ENCODE results near the gene SSBP4. TPM values are rescaled to one million over a fixed set of nuclear protein-coding genes. Genes with fewer than 3 reads are reported as not detected.

The SSBP4 gene
- polyA plus RNA-seq, 1 of the 3 experiments (the other 2 are of a cell fraction) = 24.9 TPM

DNA sequence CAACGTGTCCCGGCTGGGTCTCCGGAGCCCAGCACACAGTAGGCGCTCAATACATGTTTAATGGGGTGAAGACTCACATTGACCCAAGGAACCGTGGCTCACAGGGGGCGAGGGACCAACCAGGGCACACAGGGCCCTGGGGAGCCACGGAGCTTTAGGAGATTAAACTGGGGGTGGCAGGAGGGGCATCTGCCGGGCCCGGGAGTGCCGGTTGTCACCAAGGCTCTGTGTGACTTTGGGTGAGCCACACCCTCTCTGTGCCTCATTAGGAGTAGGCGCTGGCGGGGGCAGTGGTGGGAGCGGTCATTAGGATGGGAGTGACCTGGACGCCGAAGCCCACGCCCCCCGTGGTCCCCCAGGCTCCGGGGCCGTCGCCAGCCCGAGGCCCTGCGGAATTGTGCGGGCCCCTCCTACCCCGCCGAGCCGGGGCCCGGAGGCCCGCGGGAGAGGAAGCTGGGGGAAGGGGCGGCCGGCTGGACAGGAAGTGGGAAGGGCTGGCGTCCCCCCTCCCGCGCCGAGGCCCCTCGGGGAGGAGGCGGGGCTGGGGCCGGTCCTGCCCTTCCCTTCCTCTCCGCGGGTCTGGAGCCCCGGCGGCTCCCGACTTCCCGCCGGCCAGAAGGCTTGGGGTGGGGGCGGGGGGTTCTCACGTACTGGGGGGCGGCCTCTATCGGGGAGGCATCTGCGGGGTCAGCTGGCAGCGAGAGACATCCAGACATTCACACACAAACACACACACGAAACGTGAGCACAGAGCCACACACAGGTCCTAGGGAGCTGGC is 1.8 kb upstream of the SSBP4 start:
- CTCF ChIA-PET = interaction anchor here (0.9 to 12.1 kb wide), 9 partner anchors 15 to 137 kb away, joined by 3 to 217 read pairs (median 5); partner anchors contain the start of genes GDF15, JUND and LSM4
- Histone ChIP-seq H3K79me2 (ENCODE audit: insufficient read depth) (peaks cover 33% of the 10 kb centered on the region), H3K9ac (peak overlapping the region; percentile 79), H3K36me3 (replicated peaks in 1 of 2; ENCODE audit: control insufficient read depth in 1 of 2, insufficient read depth in 2 of 2, low read length in 1 of 2) (peaks cover 0 to under 1% of the 10 kb centered on the region in 2 experiments), H2AFZ (ENCODE audit: low read depth) (peak overlapping the region; percentile 49; the same call in 1 of the 2 replicates), H3F3A (replicated peaks; ENCODE audit: insufficient read depth) (peaks cover 22% of the 10 kb centered on the region), H3K4me3 (ENCODE audit: low read depth in 2 of 2, low read length in 1 of 2) (peak overlapping the region; percentile 45 to 50), H3K27ac (ENCODE audit: low read depth in 2 of 2, low read length in 1 of 2) (peak overlapping the region; percentile 89 to 93), H3K4me2 (peak overlapping the region; percentile 84), H3K9me2 (no peaks in the 10 kb centered on the region), H3K9me3 (no peaks in the 10 kb centered on the region), H3K27me3 (ENCODE audit: insufficient read depth) (no peaks in the 10 kb centered on the region), H3K4me1 (ENCODE audit: control insufficient read depth in 1 of 2, insufficient read depth in 2 of 2, low read depth in 1 of 2, low read length in 1 of 2) (peaks cover 44 to 53% of the 10 kb centered on the region in 2 experiments; a peak in 3 of 4 replicates), H4K20me1 (ENCODE audit: insufficient read depth) (peaks cover 18% of the 10 kb centered on the region; the same call in 1 of the 2 replicates)
- peak; percentile 91 for DNase-seq
- 7% methylated on average over 9 of the region's 53 CpGs for WGBS (ENCODE audit: low lambda C conversion rate)
- POLR2A ChIA-PET = interaction anchor here (0.9 to 1.9 kb wide), 7 partner anchors 11 to 212 kb away, joined by 3 to 6 read pairs (median 3); no protein-coding TSS in a partner anchor
- no peak for TF ChIP-seq TCF12 (IDR thresholded peaks at IDR 0.05)
- TF ChIP-seq TAF1 (IDR thresholded peaks at IDR 0.05; ENCODE audit: borderline replicate concordance, low read depth, low read length) = peak; percentile 42; the same call in 1 of the 2 replicates
- TF ChIP-seq, protein P1, sequence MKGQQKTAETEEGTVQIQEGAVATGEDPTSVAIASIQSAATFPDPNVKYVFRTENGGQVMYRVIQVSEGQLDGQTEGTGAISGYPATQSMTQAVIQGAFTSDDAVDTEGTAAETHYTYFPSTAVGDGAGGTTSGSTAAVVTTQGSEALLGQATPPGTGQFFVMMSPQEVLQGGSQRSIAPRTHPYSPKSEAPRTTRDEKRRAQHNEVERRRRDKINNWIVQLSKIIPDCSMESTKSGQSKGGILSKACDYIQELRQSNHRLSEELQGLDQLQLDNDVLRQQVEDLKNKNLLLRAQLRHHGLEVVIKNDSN (IDR thresholded peaks at IDR 0.05; ENCODE audit: borderline replicate concordance, low read depth) = no peak
- peak in 1 of 2 experiments; percentile 45; a peak in 1 of 4 replicates for TF ChIP-seq EP300 (IDR thresholded peaks at IDR 0.05; ENCODE audit: borderline replicate concordance in 1 of 2, low read depth in 1 of 2, low read length in 1 of 2)
- no peak for TF ChIP-seq EZH2phosphoT487 (IDR thresholded peaks at IDR 0.05; ENCODE audit: borderline replicate concordance, low read depth)
- no peak for TF ChIP-seq RCOR1 (IDR thresholded peaks at IDR 0.05; ENCODE audit: low read length)
- TF ChIP-seq NRF1 (IDR thresholded peaks at IDR 0.05; ENCODE audit: low read depth, low read length) = no peak
- TF ChIP-seq RAD21 (IDR thresholded peaks at IDR 0.05; ENCODE audit: low read length) = no peak
- TF ChIP-seq CHD2 (IDR thresholded peaks at IDR 0.05; ENCODE audit: low read length, partially characterized antibody) = peak; percentile 32
- no peak for TF ChIP-seq FOXM1 (IDR thresholded peaks at IDR 0.05; ENCODE audit: low read depth)
- no peak for TF ChIP-seq TEAD4 (IDR thresholded peaks at IDR 0.05; ENCODE audit: borderline replicate concordance, insufficient read depth)
- TF ChIP-seq FOSL2 (IDR thresholded peaks at IDR 0.05; ENCODE audit: borderline replicate concordance, low read depth) = no peak
- TF ChIP-seq, protein P2, sequence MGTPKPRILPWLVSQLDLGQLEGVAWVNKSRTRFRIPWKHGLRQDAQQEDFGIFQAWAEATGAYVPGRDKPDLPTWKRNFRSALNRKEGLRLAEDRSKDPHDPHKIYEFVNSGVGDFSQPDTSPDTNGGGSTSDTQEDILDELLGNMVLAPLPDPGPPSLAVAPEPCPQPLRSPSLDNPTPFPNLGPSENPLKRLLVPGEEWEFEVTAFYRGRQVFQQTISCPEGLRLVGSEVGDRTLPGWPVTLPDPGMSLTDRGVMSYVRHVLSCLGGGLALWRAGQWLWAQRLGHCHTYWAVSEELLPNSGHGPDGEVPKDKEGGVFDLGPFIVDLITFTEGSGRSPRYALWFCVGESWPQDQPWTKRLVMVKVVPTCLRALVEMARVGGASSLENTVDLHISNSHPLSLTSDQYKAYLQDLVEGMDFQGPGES (IDR thresholded peaks at IDR 0.05; ENCODE audit: low read depth, low read length) = no peak
- TF ChIP-seq RXRA (IDR thresholded peaks at IDR 0.05; ENCODE audit: borderline replicate concordance, low read depth) = no peak
- TF ChIP-seq, protein P3, sequence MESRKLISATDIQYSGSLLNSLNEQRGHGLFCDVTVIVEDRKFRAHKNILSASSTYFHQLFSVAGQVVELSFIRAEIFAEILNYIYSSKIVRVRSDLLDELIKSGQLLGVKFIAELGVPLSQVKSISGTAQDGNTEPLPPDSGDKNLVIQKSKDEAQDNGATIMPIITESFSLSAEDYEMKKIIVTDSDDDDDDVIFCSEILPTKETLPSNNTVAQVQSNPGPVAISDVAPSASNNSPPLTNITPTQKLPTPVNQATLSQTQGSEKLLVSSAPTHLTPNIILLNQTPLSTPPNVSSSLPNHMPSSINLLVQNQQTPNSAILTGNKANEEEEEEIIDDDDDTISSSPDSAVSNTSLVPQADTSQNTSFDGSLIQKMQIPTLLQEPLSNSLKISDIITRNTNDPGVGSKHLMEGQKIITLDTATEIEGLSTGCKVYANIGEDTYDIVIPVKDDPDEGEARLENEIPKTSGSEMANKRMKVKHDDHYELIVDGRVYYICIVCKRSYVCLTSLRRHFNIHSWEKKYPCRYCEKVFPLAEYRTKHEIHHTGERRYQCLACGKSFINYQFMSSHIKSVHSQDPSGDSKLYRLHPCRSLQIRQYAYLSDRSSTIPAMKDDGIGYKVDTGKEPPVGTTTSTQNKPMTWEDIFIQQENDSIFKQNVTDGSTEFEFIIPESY (IDR thresholded peaks at IDR 0.05; ENCODE audit: borderline replicate concordance, low read depth) = no peak
- TF ChIP-seq, protein P4, sequence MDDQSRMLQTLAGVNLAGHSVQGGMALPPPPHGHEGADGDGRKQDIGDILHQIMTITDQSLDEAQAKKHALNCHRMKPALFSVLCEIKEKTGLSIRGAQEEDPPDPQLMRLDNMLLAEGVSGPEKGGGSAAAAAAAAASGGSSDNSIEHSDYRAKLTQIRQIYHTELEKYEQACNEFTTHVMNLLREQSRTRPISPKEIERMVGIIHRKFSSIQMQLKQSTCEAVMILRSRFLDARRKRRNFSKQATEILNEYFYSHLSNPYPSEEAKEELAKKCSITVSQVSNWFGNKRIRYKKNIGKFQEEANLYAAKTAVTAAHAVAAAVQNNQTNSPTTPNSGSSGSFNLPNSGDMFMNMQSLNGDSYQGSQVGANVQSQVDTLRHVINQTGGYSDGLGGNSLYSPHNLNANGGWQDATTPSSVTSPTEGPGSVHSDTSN (IDR thresholded peaks at IDR 0.05) = no peak
- peak; percentile 35; the same call in 1 of the 2 replicates for TF ChIP-seq POLR2AphosphoS5 (IDR thresholded peaks at IDR 0.05; ENCODE audit: low read depth, low read length)
- no peak for TF ChIP-seq FOXJ3 (CRISPR knock-in tag; IDR thresholded peaks at IDR 0.05)
- TF ChIP-seq SIN3A (IDR thresholded peaks at IDR 0.05; ENCODE audit: borderline replicate concordance, low read depth, low read length) = 0 out of 2 replicates have a peak, but pooled peaks have one; percentile 10
- TF ChIP-seq YY1 (IDR thresholded peaks at IDR 0.05; ENCODE audit: low read depth) = no peak
- TF ChIP-seq GATA2 (CRISPR knock-in tag; IDR thresholded peaks at IDR 0.05) = no peak
- TF ChIP-seq SMC3 (IDR thresholded peaks at IDR 0.05; ENCODE audit: low read depth, low read length) = no peak
- no peak for TF ChIP-seq JUND (IDR thresholded peaks at IDR 0.05)
- no peak; the same call in 1 of the 2 replicates for TF ChIP-seq MXI1 (IDR thresholded peaks at IDR 0.05; ENCODE audit: low read depth, low read length)
- TF ChIP-seq, protein P5, sequence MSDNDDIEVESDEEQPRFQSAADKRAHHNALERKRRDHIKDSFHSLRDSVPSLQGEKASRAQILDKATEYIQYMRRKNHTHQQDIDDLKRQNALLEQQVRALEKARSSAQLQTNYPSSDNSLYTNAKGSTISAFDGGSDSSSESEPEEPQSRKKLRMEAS (IDR thresholded peaks at IDR 0.05; ENCODE audit: low read depth) = 0 out of 2 replicates have a peak, but pooled peaks have one; percentile 15
- TF ChIP-seq, protein P6, sequence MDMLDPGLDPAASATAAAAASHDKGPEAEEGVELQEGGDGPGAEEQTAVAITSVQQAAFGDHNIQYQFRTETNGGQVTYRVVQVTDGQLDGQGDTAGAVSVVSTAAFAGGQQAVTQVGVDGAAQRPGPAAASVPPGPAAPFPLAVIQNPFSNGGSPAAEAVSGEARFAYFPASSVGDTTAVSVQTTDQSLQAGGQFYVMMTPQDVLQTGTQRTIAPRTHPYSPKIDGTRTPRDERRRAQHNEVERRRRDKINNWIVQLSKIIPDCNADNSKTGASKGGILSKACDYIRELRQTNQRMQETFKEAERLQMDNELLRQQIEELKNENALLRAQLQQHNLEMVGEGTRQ (IDR thresholded peaks at IDR 0.05; ENCODE audit: borderline replicate concordance, low read depth, low read length) = no peak
- peak; percentile 75 for TF ChIP-seq GABPA (IDR thresholded peaks at IDR 0.05; ENCODE audit: low read depth)
